ENCODE measurements around the gene CAMK1D.

DNA sequence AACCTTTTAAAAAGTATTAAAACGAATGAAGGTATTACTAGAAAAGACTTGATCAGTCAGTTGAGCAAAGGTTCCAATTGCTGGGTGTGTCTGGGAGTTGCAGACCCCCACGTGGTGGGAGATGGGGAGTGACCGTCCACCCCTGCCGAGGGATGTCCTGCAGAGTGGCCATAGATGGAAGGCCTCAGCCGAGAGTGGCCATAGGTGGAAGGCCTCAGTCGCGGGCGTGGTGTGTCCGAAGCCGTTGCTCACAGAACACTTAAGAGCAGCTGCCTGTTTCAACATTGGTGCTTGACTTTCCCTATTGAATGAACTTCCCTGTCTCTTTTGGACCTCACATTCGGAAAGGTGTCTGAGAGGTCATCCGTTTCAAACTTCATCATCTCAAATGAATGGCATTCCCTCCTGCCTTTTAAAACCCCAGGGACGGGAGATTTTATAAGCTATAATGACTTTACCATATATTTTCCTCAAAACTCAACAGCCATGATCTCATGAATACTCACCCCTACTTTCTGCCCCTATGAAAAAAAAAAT, 69.4 kb downstream of the CAMK1D start:
- TF ChIP-seq, protein P1, sequence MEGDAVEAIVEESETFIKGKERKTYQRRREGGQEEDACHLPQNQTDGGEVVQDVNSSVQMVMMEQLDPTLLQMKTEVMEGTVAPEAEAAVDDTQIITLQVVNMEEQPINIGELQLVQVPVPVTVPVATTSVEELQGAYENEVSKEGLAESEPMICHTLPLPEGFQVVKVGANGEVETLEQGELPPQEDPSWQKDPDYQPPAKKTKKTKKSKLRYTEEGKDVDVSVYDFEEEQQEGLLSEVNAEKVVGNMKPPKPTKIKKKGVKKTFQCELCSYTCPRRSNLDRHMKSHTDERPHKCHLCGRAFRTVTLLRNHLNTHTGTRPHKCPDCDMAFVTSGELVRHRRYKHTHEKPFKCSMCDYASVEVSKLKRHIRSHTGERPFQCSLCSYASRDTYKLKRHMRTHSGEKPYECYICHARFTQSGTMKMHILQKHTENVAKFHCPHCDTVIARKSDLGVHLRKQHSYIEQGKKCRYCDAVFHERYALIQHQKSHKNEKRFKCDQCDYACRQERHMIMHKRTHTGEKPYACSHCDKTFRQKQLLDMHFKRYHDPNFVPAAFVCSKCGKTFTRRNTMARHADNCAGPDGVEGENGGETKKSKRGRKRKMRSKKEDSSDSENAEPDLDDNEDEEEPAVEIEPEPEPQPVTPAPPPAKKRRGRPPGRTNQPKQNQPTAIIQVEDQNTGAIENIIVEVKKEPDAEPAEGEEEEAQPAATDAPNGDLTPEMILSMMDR (IDR thresholded peaks at IDR 0.05): no peak
- no peak for TF ChIP-seq POLR2A (IDR thresholded peaks at IDR 0.05)

Data from right lobe of liver (tissue), 4 donors.